Fibroblast of skin of right quadriceps (primary cell): ENCODE data around the gene PASD1.

Experiments
- DNase-seq: peaks from one replicate; pipeline ENCODE4 v3.0.0-alpha.2; 2013

PASD1 gene

DNA sequence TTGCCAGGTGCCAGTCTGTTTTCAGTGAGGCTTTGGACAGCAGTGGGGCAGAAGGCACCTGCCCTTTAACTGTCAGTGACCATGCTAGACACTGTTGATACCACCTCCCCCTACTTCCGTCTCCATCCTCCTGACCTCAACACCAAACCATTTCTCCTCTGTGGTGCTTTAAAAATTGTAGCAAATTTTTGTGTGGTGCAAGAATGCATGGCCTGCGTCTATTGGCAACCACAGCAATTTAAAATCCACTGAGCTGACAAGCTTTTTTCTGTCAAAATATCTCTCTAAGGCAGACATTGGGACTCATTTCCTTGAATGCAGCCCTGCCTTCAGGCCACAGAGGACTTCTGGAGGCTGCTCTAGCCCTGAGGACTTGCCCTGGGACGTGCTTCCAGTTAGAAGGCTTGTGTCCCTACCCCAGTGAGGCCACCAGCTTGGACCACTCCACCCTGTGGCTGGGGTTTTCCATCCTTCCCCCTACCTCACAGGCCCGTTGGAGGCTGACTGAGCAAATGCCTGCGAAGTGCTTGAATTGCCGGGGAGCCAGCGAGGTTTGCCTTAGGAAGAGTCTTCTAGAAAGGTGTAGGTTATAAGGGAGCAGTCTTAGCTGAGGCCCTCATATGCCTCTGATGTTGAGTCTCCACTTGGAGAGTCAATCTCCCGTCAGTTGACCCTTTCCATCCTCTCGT lies 138.7 kb downstream of the PASD1 start:
- peak; percentile 14 for DNase-seq

DNA sequence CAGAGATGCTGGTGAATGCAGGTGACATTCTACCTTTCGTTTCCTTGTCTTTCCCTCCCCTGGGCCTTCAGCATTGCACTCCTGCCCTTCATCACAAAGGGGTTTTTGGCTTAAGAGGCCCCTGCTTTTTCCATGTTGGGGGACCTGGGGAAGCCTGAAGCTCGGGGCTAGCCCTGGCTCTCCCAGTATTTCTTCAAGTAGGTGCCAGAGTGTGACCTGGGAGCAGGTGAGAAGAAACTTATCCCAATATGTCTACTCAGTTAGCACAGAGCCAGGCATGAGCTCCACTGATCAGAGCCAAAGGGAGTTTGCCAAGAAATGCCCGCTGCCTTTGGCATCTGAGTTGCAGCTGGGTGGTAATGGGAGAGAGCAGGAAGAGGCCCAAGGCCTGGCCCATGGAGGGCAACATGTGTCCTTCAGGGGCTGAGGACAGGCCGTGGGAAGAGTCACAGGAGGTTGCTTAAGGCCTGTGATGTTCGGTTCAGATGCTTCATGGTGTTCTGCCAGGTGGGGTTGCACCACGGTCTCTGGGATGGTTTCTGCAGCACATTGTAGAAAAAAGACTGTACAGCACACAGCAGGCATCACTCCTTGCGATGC lies 139.4 kb downstream of the PASD1 start:
- no peak for DNase-seq

DNA sequence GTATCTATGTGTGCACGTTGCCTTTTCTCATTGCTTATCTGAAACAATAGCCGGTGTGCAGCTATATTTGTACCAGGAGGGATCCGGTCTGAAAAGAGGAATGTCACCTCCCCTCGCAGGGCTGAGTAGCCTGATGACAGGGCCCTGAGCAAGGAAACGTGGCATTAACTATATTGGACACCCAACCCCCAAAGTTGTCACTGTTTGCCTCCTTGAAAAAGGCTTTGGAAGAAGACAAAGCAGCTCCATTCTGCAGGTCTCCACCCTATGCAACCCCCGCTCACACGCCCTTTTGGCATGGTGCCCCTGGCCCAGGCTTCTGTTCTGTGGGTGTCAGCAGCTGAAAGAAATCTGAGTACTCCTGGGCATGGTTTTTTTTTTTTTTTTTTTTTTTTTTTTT lies 140.0 kb downstream of the PASD1 start:
- DNase-seq: peak; percentile 21

- no peak for DNase-seq
Observed at GRCh38 chrX:151704041-151704663, 140.7 kb downstream of the PASD1 start.

DNA sequence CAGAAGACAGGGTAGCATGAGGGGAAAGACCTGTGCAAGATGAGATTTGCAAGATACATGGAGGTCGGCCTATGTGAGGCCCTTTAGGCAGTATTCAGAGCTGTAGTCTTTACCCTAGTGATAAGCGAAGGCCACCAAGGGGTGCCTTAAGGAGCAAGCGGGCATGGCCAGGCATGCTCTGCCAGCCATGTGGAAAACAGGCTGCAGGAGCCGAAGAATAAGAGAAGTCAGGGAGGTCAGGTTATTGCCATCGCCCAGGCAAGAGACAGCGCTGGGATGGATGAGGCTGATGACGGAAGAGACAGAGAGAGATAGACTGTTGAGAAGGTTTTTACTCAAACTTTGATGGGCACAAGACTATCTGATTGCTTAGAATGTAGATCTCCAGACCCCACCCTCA lies 145.3 kb downstream of the PASD1 start:
- DNase-seq: no peak

DNA sequence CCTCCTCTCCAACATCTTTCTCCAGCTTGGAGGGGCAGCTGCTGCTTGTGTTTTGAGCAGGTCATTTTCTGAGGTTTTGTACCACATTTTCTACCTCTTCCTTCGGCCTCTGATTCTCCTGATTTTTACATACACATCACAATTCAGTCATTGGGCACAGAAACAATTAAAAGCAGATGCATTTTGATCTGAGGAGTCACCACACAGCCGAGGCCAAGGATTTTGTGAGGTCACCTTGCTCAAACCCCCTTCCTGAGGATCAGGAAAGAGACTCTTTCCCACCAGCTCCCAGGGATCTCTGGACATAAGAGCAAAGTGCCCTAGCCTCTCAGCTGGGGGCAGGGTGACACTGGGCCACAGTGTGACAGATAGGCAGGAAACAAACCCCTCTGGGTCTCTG lies 147.0 kb downstream of the PASD1 start:
- peak; percentile 7 for DNase-seq

DNA sequence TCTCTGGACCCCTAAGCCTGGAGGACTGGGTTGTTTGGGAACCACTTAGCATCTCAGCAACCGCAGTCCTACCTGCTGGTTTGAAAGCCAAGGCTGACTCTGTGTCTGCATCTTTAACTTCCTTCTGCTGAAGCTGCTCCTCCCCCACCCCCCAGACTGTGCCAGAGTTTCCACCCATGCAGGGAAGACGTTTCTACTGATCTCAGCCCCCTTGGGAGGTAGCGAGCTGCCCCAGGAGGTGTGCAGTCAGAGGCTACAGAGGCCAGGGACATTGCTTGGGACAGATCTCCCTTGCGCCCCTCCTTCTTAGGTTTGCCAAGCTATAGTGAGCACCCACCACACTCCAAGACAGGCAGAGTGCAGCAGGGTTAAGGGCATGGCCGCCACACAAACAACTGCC lies 147.7 kb downstream of the PASD1 start:
- DNase-seq: no peak

- no peak for DNase-seq
Observed at GRCh38 chrX:151711787-151712186, 148.3 kb downstream of the PASD1 start.

- DNase-seq: no peak
Observed at GRCh38 chrX:151712253-151712652, 148.8 kb downstream of the PASD1 start.

- no peak for DNase-seq
Observed at GRCh38 chrX:151713849-151714248, 150.4 kb downstream of the PASD1 start.

- no peak for DNase-seq
Observed at GRCh38 chrX:151714362-151714761, 150.9 kb downstream of the PASD1 start.

DNA sequence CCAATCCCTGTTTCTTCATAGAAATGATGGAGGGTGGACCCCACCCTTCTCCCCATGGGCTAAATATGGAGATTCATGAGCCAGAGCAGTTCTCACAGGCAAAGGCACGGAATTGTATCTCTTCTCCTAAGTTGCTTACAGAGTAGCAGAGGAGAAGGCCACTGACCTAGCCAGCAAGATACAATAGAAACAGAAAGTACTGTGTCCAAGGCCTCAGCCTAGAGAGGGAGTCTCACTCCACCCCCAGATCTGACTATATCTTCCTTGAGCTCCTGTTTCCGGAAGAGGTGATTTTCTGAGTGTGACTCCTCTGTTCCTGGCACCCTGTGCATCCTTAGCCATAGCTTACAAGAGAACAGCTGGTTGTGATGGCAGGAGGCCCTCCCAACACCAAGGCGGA lies 152.3 kb downstream of the PASD1 start, which contains the start of gene FATE1:
FATE1 (plus strand) TSS at position 284 of the 400 bp plus-strand sequence; CDS start at position 369, 85 bp downstream.
- DNase-seq: no peak

DNA sequence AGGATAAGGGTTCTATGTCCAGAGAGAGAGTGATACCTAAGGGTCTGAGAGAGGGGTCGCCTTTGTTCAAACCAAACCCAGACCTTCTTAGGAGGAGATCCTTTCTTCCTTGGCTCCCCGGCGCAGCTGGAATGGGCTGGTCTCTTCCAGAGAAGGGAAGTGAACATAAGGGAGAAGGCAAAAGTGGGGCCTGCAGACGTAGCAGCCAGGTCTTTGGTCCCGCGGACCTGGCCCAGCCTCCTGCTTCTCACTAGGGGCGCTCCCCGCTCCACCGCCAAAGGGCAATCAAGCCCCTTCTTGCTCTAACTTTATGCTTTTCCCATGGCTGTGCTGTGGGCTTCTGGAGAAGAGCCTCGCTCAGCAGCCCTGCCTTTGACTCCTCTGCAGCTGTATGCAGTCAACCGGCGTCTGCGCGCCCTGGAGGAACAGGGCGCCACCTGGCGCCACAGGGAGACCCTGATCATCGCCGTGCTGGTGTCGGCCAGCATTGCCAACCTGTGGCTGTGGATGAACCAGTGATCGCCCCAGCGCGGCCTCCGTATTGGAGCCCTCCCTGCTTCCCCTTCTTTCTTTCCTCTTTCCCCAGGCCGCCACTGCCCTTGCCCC lies 158.9 kb downstream of the PASD1 start:
- peak; percentile 22 for DNase-seq

DNA sequence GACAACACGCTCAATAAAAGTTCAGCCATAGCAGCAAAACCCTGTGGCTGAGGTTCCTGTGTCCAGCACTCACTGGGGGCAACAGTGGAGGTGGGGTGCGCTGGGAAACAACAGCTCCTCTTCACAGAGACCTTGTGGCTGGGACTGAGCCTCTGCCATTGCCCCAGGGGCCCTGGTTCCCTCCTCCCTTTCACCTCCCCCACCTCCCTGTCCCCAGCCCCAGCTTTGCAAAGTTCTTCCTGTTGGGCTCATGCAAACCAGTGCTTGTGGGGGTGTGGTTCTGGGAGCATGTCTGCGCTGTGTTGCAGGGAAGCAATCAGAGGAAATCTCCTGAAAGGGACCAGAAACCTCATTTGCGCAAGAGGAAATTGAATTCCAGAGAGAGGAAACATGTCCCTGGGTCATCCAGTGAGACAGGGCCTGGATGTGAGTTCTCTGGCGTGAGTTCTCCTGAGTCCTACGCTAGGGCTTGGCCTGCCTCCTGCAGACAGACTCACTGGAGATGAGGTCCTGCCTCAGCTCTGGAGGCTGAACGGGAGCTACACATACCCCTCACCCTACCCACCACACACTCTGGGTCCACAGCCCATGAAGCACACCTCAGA lies 159.8 kb downstream of the PASD1 start:
- no peak for DNase-seq

DNA sequence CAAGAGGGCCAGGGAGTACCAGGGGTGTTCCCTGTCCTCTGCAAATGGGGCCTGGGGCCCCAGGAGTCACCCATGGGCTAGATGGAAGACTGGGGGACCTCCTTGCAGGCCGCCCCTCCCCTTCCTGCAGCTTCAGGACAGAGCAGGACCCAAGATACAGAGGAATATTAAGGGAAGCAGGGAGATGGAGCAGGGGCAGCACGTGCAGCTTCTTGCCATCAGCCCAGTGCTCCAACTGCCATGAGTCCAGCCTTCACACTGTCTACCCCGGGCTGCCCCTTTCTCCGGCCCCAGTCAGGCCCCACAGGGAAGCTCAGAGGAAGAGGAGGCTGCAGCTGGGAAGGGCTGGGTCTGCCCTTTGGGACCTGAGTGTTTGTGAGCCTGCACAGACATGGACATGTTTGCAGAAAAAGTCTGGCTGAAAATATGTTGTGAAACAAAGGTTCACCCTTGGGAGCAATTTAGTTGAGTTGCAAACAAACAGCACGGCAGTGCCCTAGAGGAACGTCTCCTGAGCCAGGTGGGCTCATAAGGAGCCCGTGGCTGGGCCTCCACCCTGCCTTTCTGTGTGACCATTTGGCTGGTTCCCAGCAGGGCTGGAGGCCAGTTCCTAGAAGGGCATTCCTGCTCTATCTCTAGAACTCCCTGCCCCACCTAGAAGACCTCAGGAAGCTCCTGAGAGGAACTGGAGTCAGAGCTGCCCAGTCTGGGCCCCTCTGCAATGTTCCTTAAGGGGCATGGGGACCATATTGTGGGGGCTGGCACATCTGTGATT lies 161.3 kb downstream of the PASD1 start:
- no peak for DNase-seq

GRCh38 chrX:151725338-151725614 lies 161.8 kb downstream of the PASD1 start:
- DNase-seq: no peak
